GM12892 (cell line): Measurements from ENCODE around the gene SH3GLB2.

Experiments
- POLR2A ChIP-seq: IDR thresholded peaks from 2 replicates; pipeline ENCODE4 v1.6.1; 2011; ENCODE audit warnings: low read depth, low read length, control low read depth
- POLR2AphosphoS5 ChIP-seq: IDR thresholded peaks from 2 replicates; pipeline ENCODE4 v1.6.1; 2011; ENCODE audit warnings: low read depth, low read length, control low read depth
- TAF1 ChIP-seq: IDR thresholded peaks from 2 replicates; pipeline ENCODE4 v1.6.1; 2011; ENCODE audit warnings: low read depth, mild to moderate bottlenecking, control low read depth, low read length, borderline replicate concordance

DNA sequence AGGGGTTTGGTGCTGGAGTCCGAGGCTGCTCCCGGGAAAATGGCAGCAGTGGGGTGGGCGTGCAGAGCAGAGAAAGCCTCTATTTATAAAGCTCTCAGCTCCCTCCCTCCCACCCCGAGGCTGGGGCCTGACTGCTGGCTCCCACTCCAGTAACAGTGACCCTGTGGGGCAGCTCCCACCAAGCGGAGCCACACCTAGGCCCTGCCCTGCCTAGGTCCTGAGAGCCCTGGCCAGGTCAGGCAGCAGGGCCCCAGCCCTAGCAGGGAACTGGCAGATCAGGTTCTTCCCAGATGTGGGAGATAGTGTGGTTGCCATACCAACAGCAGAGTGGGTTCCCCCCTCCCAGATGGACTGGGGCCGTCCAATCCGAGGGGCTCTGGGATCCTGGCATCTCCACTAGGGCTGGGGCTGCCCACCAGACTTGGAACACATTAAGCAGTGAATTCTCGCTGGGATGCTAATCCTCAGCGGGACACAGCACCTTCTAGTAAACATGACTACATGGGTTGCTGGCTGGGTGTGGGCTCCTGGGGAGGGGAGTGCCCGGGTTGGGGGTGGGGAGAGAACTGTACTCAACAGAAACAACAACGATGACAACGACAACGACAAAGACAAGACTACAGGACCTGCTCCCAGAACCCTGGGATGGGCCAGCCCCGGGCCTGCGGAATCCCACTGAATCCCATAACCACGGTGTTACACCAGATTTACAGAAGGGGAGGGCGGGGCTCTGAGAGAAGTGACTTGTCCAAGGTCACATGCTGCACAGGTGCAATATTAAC, 1.5 kb downstream of the SH3GLB2 start:
- TF ChIP-seq POLR2A: no peak
- no peak for TF ChIP-seq TAF1
- TF ChIP-seq POLR2AphosphoS5: no peak
